G401.6 (cell line): Measurements from ENCODE around the gene PACSIN2.

Source experiments
- FAIRE-seq: peaks from 2 replicates; lab custom pipeline; 2012; peaks lifted over from hg19 to GRCh38; lab: Jason Lieb, UNC

Gene PACSIN2

DNA sequence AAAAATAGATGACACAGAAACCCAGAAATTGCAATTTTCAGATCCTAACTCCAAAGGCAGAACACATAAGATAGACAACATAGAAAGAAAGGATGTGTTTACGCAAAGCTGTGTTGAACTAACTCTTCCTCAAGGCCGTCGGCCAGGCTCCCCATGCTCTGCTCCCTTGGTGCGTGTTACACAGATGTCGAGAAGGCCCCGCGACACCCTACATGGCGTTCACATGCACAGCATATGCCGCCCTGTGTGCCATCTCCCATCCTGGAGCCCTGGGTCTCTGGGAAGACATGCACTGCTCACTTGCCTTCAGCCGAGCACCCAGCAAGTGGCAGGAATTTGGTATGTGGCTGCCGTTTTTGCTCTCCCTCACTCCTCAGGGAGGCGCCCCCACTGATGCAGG lies 110.9 kb downstream of the PACSIN2 start:
- FAIRE-seq, result no peak

- FAIRE-seq, result no peak
Observed at GRCh38 chr22:42902875-42903510, 112.0 kb downstream of the PACSIN2 start.

- FAIRE-seq, result no peak
Observed at GRCh38 chr22:42901790-42902508, 113.0 kb downstream of the PACSIN2 start.

DNA sequence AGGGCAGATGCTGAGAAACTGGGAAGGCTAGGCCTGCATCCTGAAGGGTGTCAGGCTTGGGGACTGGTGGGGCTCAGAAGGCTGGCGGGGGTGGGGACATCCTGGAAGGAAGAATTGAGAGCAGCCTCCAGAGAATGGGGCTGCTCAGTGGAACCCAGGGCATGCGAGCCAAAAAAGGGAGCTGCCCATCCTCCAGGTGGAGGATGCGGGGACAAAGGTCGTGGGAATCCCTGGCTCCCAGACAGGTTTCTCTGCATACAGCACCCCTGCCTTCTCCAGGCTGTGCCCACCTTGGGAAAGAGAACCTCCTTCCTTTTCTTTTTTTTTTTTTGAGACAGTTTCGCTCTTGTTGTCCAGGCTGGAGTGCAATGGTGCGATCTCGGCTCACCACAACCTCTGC lies 117.0 kb downstream of the PACSIN2 start:
- FAIRE-seq, result no peak

GRCh38 chr22:42895541-42895981 lies 119.4 kb downstream of the PACSIN2 start:
- no peak for FAIRE-seq

- FAIRE-seq, result no peak
Observed at GRCh38 chr22:42895087-42895486, 119.9 kb downstream of the PACSIN2 start.

GRCh38 chr22:42893371-42894150 lies 121.4 kb downstream of the PACSIN2 start:
- FAIRE-seq, result no peak

DNA sequence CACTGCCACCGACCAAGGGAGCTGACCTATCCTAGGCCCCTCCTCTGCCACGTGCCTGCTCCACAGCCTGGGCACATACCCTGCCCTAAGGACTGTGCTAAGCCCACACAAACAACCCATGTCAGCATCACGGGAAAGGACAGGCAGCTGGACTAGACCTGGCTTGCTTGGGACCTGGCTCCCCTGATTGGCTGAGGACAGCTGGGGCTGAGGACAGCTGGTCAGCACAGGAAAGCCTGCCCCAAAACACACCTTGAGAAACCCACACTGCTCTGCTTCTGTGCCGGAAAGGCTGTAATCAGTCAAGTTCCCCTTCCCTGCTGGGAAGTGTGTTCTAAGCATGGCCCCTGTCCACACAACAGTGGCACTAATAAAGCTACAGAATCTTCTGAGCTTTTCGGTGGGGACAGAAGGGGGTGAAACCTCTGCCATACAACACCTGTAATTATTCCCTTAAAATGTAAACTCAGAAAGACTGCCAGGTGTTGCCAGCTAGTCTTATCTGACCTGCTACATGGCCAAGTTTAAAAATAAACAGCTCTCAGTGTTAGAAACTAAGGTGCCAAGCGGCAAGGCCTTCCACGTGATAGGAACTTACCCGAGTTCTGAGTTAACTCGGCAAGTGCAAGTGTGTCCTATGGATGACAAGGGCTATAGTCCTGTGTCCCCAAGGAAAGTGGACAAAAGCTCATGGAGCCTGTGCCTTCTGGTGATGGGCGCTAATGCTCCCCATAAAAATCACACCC lies 122.2 kb downstream of the PACSIN2 start:
- no peak for FAIRE-seq

DNA sequence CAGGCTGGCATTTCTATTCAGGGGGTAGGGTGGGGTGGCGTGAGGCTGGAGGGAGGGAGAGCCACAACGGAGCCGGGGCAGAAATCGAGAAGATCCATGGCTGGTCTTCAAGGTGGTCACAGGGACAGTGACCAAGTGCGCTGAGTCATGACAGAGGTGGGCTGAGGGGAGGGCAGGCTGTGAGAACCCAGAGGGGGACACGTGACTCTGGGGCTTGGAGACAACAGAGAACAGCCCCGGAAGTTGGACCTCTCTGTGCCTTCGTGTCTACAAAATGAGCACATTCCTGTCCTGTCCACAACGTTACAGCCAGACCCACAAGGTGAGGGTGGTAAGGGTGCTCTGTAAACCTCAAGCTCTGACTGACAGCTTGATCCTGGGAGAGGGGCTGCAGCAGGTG lies 122.8 kb downstream of the PACSIN2 start:
- FAIRE-seq, result no peak

- FAIRE-seq, result no peak
Observed at GRCh38 chr22:42891696-42892095, 123.3 kb downstream of the PACSIN2 start.

DNA sequence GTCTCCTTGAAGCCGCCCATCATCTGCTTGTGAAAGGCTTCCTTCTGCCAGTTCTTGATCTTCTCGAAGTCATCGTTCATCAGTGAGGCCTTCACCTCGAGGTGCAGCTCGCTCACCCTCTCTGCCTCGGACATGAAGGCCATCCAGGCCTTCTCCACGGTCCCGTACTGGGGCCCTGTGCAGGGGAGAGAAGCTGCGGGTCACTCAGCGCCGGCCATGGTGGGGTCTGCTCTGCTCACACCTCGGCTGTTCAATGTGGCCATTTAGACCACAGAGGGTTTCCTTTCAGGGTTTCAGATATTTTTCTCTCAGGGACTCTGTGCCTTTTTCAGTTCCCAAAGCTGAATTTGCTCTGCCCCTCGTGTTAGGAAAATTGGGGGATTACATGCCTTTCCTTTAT lies 123.9 kb downstream of the PACSIN2 start:
- no peak for FAIRE-seq

- FAIRE-seq, result no peak
Observed at GRCh38 chr22:42889304-42889703, 125.6 kb downstream of the PACSIN2 start.

GRCh38 chr22:42887523-42888507 lies 127.1 kb downstream of the PACSIN2 start:
- no peak for FAIRE-seq

DNA sequence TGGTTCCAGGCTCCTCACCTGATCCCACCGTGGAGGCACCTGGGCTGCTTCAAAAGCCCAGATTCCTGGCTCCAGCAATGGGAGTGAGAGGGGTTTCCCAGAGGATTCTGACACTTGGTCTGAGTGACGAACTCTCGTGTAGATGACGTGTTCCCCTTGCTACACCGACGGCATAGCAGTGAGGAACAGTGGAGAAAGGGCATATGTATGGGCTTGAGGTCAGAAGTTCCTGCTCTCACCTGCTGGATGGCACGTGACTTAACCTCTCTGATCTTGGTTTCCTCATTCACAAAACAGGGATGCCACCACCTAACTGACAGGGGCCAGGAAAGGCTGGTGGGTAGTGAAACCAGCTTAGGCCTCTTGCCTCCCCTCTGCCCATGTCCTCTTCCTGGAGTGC lies 127.8 kb downstream of the PACSIN2 start:
- no peak for FAIRE-seq

DNA sequence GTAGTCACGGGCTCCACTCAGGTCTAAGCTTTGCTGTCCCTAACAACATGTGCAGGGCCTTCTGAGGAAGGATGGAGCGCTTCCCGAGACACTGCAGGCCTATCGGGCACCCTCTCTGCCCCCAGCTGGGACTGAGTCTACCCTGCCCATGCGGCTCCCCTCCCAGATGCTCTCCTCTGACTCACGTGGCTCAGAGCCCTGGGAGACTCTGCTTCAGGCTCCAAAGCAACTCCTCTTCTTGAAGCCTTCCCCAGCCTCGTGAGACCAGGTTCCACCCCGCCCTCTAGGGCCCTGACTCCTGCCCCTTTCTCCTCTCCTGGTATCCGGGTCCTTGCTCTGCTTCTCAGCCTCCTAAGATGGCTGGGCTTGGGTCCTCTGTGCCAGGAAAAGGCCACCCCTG lies 129.5 kb downstream of the PACSIN2 start:
- FAIRE-seq, result no peak

DNA sequence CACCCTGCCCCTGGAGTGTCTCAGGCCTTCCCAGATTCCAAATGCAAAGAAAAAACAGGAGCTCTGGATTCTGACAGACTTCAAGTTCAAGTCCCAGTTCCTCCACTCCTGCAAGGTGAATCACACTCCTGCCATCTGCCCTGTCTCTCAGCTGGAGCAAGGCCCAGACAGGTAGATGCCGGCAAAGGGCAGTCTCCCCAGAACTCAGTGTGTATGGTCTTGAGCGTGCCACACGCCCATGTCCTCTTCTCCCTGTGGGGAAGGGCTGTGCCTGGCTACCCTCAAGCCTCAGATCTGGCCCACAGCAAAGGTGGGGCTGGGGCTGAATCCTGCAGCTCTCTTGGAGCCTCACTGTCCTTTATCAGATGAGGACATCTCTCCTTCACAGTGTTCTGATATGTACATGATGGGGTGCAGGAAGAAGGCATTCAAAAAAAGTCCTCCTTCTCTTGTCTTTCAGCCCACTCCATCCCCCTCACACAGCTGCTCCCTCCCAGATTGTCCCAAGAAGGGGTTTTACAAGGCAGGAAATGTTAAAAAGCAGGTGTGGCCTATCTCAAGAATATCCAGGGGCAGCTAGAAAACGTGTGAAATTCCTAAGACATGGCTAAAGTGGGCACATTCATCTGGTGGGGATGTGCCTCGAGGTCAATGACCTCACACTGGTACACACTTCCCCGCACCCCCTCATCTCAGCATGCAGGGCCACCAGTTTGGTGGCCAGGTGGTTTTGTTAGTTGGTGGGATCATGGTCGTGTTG lies 130.2 kb downstream of the PACSIN2 start:
- FAIRE-seq, result no peak

GRCh38 chr22:42883970-42884369 lies 131.0 kb downstream of the PACSIN2 start:
- FAIRE-seq, result no peak

DNA sequence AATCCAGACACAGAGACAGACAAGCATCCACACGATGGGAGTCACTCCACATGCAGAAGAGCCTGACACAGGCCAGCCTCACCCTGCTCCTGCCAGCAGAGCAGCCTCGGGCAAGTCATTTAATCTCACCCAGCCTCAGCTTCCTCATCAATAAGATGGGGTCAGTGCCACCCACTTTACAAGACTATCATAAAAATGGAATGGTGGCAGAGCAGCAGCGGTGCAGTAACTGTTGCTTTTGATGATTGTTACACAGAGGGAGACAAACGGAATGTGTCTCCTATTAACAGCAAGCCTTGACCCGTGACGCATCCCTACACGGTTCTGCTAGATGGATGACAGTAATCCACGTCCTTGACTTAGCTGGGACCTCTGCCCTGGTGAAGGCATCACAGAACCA lies 131.8 kb downstream of the PACSIN2 start:
- no peak for FAIRE-seq

DNA sequence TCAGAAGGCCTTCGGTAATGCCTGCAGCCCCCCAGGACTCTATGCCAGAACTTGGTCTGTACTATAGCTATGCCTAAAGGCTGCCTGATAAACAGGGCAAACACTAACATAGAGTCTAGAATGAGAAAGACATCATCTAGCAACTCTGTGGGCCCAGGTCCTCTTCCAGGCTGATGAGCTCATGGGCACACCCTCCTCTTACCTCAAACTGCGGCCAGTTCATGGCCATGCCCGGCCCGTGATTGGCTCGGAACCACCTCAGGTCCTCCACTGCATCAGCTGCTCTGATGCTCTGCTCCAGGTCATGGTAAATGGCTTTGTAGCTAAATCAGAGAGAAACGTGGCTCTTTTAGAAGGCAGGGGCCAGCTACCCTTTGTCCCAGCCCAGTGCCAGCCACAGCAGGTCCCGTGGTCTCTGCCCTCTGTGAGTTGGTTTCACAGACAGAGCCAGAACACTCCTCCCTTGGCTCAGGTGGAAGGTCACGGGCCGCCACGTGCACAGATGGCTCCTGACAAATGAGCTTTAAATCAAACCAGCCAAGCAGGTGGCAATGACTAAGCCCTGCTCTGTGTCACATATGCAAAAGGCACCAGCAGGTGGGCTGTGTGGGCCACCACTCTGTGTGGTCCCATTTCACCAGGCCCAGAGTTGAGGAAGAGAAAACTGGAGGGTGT lies 132.8 kb downstream of the PACSIN2 start:
- FAIRE-seq, result no peak

GRCh38 chr22:42881298-42881697 lies 133.7 kb downstream of the PACSIN2 start:
- no peak for FAIRE-seq
